ENCODE data around the gene GIN1. TPM values are rescaled to one million over a fixed set of nuclear protein-coding genes. Genes with fewer than 3 reads are reported as not detected.

The GIN1 gene
- total RNA-seq, 1 donor = 5.1 TPM

DNA sequence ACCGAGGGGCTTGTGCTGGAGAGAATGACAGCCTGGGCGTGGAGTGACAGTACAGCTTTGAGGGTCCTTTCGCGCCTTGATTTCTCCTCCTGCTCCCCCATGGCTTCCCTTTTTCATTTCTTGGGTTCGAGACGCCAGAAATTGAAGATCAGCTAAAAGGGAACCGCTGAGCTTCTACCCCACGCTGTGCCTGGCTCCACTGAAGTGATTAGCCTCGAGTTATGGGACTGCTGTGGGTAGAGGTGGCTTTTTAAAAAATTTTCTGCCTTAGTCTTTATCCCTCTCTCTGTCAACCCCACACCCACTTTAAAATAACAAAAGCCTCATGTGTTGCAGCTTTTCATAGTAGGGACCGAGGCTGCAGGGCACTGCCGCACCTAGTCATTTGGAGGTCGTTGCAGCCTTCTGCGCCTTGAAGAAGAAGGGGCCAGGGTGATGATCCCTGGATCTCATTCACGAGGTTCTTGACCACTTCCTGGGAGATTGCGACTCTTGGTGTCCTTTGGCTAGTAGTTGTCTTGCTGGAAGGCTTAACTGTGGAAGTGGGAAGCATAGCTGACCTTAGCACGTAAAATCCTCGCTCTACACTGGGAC is 766 bp upstream of the GIN1 start:
- Histone ChIP-seq H3K79me2 (ENCODE audit: insufficient read depth, low read length) (peaks cover 80% of the 10 kb centered on the region), H2AFZ (ENCODE audit: low read length) (peak overlapping the region; percentile 97), H3K4me3 (ENCODE audit: insufficient read depth, low read length) (peak overlapping the region; percentile 90), H3K4me1 (ENCODE audit: insufficient read depth, low read length) (peaks cover 7% of the 10 kb centered on the region), H3K27ac (ENCODE audit: low read depth, low read length) (peak overlapping the region; percentile 98), H3K9me3 (ENCODE audit: low read depth, low read length) (no peaks in the 10 kb centered on the region), H3K27me3 (ENCODE audit: insufficient read depth, low read length) (no peaks in the 10 kb centered on the region), H4K20me1 (ENCODE audit: insufficient read depth, low read length) (no peaks in the 10 kb centered on the region), H3K36me3 (ENCODE audit: insufficient read depth, low read length) (no peaks in the 10 kb centered on the region), H3K4me2 (ENCODE audit: insufficient read depth, low read length) (peak overlapping the region; percentile 88)
- TF ChIP-seq, protein P1, sequence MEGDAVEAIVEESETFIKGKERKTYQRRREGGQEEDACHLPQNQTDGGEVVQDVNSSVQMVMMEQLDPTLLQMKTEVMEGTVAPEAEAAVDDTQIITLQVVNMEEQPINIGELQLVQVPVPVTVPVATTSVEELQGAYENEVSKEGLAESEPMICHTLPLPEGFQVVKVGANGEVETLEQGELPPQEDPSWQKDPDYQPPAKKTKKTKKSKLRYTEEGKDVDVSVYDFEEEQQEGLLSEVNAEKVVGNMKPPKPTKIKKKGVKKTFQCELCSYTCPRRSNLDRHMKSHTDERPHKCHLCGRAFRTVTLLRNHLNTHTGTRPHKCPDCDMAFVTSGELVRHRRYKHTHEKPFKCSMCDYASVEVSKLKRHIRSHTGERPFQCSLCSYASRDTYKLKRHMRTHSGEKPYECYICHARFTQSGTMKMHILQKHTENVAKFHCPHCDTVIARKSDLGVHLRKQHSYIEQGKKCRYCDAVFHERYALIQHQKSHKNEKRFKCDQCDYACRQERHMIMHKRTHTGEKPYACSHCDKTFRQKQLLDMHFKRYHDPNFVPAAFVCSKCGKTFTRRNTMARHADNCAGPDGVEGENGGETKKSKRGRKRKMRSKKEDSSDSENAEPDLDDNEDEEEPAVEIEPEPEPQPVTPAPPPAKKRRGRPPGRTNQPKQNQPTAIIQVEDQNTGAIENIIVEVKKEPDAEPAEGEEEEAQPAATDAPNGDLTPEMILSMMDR (IDR thresholded peaks at IDR 0.05; ENCODE audit: extremely low read depth, low read depth, low read length) = no peak
- no peak for DNase-seq (ENCODE audit: insufficient read length, low spot score, missing footprints)

DNA sequence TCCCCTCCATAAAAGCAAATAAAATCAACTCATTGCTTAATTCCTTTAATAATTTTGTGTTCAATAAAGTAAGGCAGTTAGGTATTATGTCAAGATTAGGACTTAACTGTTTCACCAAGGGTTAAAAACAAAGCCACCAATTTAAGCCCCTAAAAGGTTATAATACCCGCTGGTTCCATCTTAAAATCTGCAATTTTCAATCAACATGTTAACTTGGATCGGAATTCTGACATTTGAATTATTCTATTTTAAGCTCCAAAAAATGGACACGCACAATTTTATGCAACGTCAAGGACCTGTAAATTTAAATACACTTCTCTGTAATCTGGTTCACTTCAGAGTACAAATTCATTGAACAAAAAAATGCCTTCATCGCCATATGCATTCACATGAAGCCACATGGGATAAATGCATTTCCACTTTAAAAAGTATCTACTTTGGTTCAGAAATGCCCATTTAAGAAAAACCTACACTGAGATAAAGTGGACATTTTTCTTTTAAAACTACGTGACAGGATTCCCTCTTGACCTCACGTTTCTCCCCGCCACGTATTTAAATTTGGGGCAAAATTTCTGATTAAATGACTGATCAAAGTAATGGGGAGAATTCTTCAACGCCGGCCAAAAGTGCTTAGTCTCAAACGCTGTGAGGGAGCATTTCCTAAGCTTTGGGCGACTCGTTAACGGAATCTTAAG is 721 bp downstream of the GIN1 start:
- peak overlapping the region; percentile 88 for H3K4me2 ChIP-seq (ENCODE audit: insufficient read depth, low read length)
- H3K27me3 ChIP-seq (ENCODE audit: insufficient read depth, low read length) = no peaks in the 10 kb centered on the region
- peaks cover 7% of the 10 kb centered on the region for H3K4me1 ChIP-seq (ENCODE audit: insufficient read depth, low read length)
- no peaks in the 10 kb centered on the region for H3K36me3 ChIP-seq (ENCODE audit: insufficient read depth, low read length)
- no peaks in the 10 kb centered on the region for H3K9me3 ChIP-seq (ENCODE audit: low read depth, low read length)
- peak overlapping the region; percentile 97 for H2AFZ ChIP-seq (ENCODE audit: low read length)
- H3K27ac ChIP-seq (ENCODE audit: low read depth, low read length) = peak overlapping the region; percentile 98
- TF ChIP-seq, protein P1 (IDR thresholded peaks at IDR 0.05; ENCODE audit: extremely low read depth, low read depth, low read length) = no peak
- H3K79me2 ChIP-seq (ENCODE audit: insufficient read depth, low read length) = peaks cover 79% of the 10 kb centered on the region
- DNase-seq (ENCODE audit: insufficient read length, low spot score, missing footprints) = no peak
- no peaks in the 10 kb centered on the region for H4K20me1 ChIP-seq (ENCODE audit: insufficient read depth, low read length)
- peak overlapping the region; percentile 90 for H3K4me3 ChIP-seq (ENCODE audit: insufficient read depth, low read length)

DNA sequence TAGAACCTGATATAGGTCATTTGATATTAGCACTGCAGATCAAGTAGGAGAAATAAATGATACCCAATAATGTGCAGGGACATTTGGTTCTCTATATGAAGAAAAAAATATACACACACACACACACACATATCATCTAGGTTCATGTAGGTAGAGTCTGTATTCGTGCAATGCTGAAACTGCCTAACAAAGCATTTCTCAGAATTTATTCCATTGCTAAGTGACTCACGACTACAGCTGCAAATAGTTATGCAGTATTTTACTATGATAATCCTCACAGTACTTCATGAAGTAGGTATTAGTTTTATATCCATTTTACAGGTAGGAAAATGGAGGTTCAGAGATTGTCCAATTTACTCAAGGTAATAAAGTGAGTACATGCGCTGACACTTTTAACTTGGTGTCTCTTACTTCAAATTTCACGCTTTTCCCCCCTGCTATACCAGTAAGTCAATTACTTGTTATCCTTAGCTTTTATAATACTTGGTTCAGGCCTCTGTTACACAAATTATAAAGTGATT is 2.4 kb downstream of the GIN1 start:
- peaks cover 7% of the 10 kb centered on the region for H3K4me1 ChIP-seq (ENCODE audit: insufficient read depth, low read length)
- TF ChIP-seq, protein P1 (IDR thresholded peaks at IDR 0.05; ENCODE audit: extremely low read depth, low read depth, low read length) = no peak
- H3K4me2 ChIP-seq (ENCODE audit: insufficient read depth, low read length) = no peak overlapping the region
- no peaks in the 10 kb centered on the region for H4K20me1 ChIP-seq (ENCODE audit: insufficient read depth, low read length)
- H3K79me2 ChIP-seq (ENCODE audit: insufficient read depth, low read length) = peaks cover 69% of the 10 kb centered on the region
- H3K9me3 ChIP-seq (ENCODE audit: low read depth, low read length) = no peaks in the 10 kb centered on the region
- H3K27me3 ChIP-seq (ENCODE audit: insufficient read depth, low read length) = no peaks in the 10 kb centered on the region
- no peaks in the 10 kb centered on the region for H3K36me3 ChIP-seq (ENCODE audit: insufficient read depth, low read length)
- DNase-seq (ENCODE audit: insufficient read length, low spot score, missing footprints) = no peak
- no peak overlapping the region for H2AFZ ChIP-seq (ENCODE audit: low read length)
- no peak overlapping the region for H3K4me3 ChIP-seq (ENCODE audit: insufficient read depth, low read length)
- no peak overlapping the region for H3K27ac ChIP-seq (ENCODE audit: low read depth, low read length)

DNA sequence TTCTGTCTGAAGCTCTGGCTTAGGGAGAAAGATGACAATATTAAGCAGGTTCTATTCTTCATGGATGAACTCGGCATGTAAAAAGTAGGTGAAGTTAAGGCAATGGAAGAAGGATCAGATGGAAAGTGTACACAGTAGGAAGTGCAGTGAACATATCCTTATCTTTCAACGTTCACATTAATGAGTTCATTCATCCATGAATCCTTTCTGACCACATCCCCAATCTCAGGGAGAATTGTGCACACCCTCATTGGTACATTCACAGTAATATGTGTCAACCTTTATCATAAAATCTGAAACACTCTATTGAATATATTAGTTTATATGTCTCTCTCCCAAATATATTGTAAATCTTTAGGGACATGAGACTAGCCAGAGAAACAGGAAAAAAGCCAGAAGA is 5.5 kb downstream of the GIN1 start:
- H4K20me1 ChIP-seq (ENCODE audit: insufficient read depth, low read length) = no peaks in the 10 kb centered on the region
- H3K9me3 ChIP-seq (ENCODE audit: low read depth, low read length) = no peaks in the 10 kb centered on the region
- peaks cover 52% of the 10 kb centered on the region for H3K79me2 ChIP-seq (ENCODE audit: insufficient read depth, low read length)
- no peak overlapping the region for H2AFZ ChIP-seq (ENCODE audit: low read length)
- no peak overlapping the region for H3K27ac ChIP-seq (ENCODE audit: low read depth, low read length)
- no peak overlapping the region for H3K4me2 ChIP-seq (ENCODE audit: insufficient read depth, low read length)
- no peak for DNase-seq (ENCODE audit: insufficient read length, low spot score, missing footprints)
- no peaks in the 10 kb centered on the region for H3K36me3 ChIP-seq (ENCODE audit: insufficient read depth, low read length)
- no peaks in the 10 kb centered on the region for H3K27me3 ChIP-seq (ENCODE audit: insufficient read depth, low read length)
- no peaks in the 10 kb centered on the region for H3K4me1 ChIP-seq (ENCODE audit: insufficient read depth, low read length)
- TF ChIP-seq, protein P1 (IDR thresholded peaks at IDR 0.05; ENCODE audit: extremely low read depth, low read depth, low read length) = no peak
- H3K4me3 ChIP-seq (ENCODE audit: insufficient read depth, low read length) = no peak overlapping the region

Measured in osteoblast (primary cell).